Measurements from ENCODE around the gene SYT17.

Gene SYT17

DNA sequence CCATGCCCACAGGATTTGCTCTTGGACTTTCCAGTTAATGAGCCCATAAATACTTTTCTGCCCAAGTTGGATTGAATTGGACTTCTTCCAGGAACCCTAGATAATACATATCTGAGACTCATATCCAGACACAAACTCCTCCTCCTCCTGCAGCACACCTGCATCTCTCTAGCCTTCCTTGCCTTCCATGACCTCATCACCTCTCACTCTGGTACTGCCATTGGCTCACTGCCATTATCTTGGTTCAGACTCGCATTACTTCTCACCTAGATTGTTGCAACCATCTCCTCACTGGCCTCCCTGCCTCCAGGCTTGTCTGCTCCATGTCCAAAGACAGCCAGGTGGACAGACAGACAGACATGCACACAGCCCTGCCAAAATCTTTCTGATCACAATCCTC is 4.8 kb upstream of the SYT17 start:
- no peaks in the 10 kb centered on the region for H3K36me3 ChIP-seq (ENCODE audit: insufficient read depth, low read length)
- no peak overlapping the region for H3K9ac ChIP-seq (ENCODE audit: insufficient read length)
- no peak for DNase-seq (ENCODE audit: low read depth, low spot score)
- no peak overlapping the region for H3K27ac ChIP-seq
- no peaks in the 10 kb centered on the region for H3K9me3 ChIP-seq (ENCODE audit: low read depth, low read length)
- TF ChIP-seq FOXP2 (optimal IDR thresholded peaks at IDR 0.05; ENCODE audit: control extremely low read depth, extremely low read length, insufficient read depth): no peak
- TF ChIP-seq EZH2 (IDR thresholded peaks at IDR 0.05): no peak
- TF ChIP-seq POLR2AphosphoS5 (IDR thresholded peaks at IDR 0.05; ENCODE audit: borderline replicate concordance, low read depth, low read length): no peak
- H3K4me3 ChIP-seq: no peak overlapping the region

DNA sequence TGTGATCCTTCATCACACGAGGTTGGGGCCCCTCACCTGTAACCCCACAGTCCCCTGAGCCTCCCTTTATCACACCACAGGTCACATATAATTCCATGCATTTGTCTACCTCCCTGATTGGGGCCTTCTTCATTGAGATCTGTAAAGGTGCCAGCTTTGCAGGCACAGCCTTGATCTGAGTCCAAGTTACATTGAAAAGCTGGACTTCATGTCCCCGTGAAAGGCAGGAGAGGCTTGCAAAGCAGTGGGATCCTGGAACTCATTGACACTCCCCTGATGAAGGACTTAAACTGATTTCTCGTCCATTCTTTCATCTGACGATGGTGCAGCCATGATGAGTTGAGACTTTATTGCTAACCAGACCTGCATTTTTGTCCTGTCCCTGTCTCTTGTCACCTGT is 3.8 kb upstream of the SYT17 start:
- Histone ChIP-seq H3K27ac (no peak overlapping the region), H3K9ac (ENCODE audit: insufficient read length) (no peak overlapping the region), H3K9me3 (ENCODE audit: low read depth, low read length) (no peaks in the 10 kb centered on the region), H3K36me3 (ENCODE audit: insufficient read depth, low read length) (no peaks in the 10 kb centered on the region), H3K4me3 (no peak overlapping the region)
- TF ChIP-seq POLR2AphosphoS5 (IDR thresholded peaks at IDR 0.05; ENCODE audit: borderline replicate concordance, low read depth, low read length): no peak
- no peak for TF ChIP-seq EZH2 (IDR thresholded peaks at IDR 0.05)
- TF ChIP-seq FOXP2 (optimal IDR thresholded peaks at IDR 0.05; ENCODE audit: control extremely low read depth, extremely low read length, insufficient read depth): no peak
- DNase-seq (ENCODE audit: low read depth, low spot score): no peak

DNA sequence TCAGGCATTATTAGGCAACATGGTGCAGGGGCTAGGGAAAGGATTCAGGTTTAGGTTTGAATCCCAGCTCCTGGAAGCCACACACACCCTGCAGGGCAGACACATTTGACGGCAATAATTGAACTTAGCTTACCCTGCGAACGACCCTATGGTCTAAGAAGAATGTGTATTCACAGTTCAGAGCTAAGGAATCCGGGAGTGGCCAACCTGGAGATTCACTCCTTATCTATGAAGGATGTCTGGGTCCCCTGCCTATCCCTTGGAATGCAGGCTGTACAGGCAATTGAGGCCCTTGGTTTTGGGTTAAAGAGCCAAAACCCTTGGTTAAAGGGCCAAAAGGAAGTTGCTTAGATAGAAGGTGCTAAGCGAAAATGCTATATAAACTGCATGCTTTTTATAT is 2.9 kb upstream of the SYT17 start:
- no peaks in the 10 kb centered on the region for H3K9me3 ChIP-seq (ENCODE audit: low read depth, low read length)
- no peak overlapping the region for H3K9ac ChIP-seq (ENCODE audit: insufficient read length)
- TF ChIP-seq POLR2AphosphoS5 (IDR thresholded peaks at IDR 0.05; ENCODE audit: borderline replicate concordance, low read depth, low read length) (no peak), FOXP2 (optimal IDR thresholded peaks at IDR 0.05; ENCODE audit: control extremely low read depth, extremely low read length, insufficient read depth) (no peak), EZH2 (IDR thresholded peaks at IDR 0.05) (no peak)
- no peaks in the 10 kb centered on the region for H3K36me3 ChIP-seq (ENCODE audit: insufficient read depth, low read length)
- no peak overlapping the region for H3K4me3 ChIP-seq
- no peak overlapping the region for H3K27ac ChIP-seq
- no peak for DNase-seq (ENCODE audit: low read depth, low spot score)

DNA sequence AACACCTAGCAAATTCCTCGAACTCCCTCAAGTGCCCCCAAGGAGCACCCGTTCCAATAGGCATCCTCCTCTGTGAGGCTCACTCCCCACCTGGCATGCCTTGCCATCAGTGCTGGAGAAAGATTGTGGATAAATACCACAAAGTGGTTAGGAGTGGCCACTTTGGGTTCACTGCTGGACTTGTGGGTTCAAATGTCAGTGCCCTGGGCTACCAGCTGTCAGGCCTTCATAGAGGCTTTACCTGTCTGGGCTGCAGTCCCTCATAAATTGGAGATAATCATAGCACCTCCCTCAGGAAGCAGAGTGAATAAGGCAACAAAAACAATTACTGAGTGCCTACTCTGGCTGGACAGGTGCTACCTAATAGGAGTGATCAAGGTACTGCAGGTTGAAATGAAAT is 1.5 kb upstream of the SYT17 start:
- no peak for DNase-seq (ENCODE audit: low read depth, low spot score)
- TF ChIP-seq POLR2AphosphoS5 (IDR thresholded peaks at IDR 0.05; ENCODE audit: borderline replicate concordance, low read depth, low read length) (no peak), EZH2 (IDR thresholded peaks at IDR 0.05) (no peak), FOXP2 (optimal IDR thresholded peaks at IDR 0.05; ENCODE audit: control extremely low read depth, extremely low read length, insufficient read depth) (no peak)

DNA sequence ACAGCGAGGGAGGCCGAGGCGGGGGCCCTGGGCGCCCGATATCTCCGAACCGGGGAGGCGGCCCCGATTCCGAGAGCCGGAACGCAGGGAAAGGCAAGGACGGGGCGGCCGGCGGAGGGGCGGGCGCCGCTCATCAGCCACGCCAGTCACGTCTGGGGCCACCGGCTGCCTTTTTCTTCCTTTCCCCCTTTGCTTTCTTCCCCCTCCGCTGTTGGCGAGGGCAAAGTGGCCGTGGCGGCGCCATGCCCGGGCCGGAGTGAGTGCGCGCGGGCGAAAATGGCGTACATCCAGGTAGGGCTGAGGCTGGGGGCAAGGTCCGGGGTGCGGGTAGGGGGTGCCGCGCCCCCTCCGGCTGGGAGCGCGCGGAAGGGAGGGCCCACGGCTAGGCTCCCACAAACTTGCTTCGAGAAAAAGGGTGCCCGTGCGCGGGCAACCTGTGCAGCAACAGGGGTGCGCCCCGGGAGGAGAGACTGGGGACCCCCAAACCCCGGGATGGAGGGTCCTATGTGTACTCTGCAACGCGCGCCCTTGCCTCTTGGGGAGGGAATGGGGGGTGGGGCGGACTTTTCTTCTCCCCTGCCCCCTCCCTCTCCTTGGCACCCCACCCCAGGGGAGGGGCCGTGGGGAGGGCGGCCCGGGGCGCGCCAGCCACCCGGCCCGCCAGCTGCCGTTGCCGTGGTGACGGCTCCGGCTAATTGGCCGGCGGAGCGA is 486 bp downstream of the SYT17 start:
- Histone ChIP-seq H3K36me3 (ENCODE audit: insufficient read depth, low read length) (no peaks in the 10 kb centered on the region), H3K9me3 (ENCODE audit: low read depth, low read length) (no peaks in the 10 kb centered on the region), H3K9ac (ENCODE audit: insufficient read length) (no peak overlapping the region), H3K4me3 (peak overlapping the region; percentile 54), H3K27ac (no peak overlapping the region)
- no peak for TF ChIP-seq EZH2 (IDR thresholded peaks at IDR 0.05)
- no peak for DNase-seq (ENCODE audit: low read depth, low spot score)

More for the DNA sequence above, 1.5 kb upstream of the SYT17 start:
- Histone ChIP-seq H3K9me3 (ENCODE audit: low read depth, low read length) (no peaks in the 10 kb centered on the region), H3K4me3 (no peak overlapping the region), H3K27ac (no peak overlapping the region), H3K36me3 (ENCODE audit: insufficient read depth, low read length) (no peaks in the 10 kb centered on the region), H3K9ac (ENCODE audit: insufficient read length) (no peak overlapping the region)

DNA sequence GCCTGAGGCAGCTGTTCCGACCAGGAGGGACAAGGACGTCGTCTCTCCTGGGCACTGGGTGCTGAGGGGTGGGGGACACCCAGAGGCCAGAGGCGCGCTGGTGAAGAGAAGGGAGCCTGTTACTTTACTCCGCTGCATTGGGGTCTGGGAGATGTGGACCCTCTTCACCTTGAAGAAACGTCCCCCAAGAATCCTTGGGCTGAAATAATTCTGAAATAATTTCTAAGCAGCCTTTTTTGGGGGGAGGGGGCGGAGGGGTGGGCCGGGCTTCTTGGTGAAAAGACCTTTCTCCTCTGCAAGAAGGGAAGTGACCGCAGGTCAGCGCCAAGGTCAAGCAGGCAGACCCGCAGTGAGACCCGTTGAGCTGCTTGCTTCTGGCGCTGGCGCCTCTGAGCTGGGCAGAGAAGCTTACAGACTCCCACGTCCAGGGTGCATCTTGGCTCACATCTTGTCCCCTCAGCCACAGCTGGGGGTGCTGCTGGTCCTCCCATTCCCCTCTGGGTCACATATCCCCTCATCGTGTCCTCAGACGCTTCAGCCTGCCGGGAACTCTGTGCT is 1.1 kb downstream of the SYT17 start:
- H3K9me3 ChIP-seq (ENCODE audit: low read depth, low read length): no peaks in the 10 kb centered on the region
- no peaks in the 10 kb centered on the region for H3K36me3 ChIP-seq (ENCODE audit: insufficient read depth, low read length)
- no peak overlapping the region for H3K9ac ChIP-seq (ENCODE audit: insufficient read length)
- no peak overlapping the region for H3K4me3 ChIP-seq
- no peak for DNase-seq (ENCODE audit: low read depth, low spot score)
- TF ChIP-seq EZH2 (IDR thresholded peaks at IDR 0.05): no peak
- TF ChIP-seq POLR2AphosphoS5 (IDR thresholded peaks at IDR 0.05; ENCODE audit: borderline replicate concordance, low read depth, low read length): no peak
- no peak for TF ChIP-seq FOXP2 (optimal IDR thresholded peaks at IDR 0.05; ENCODE audit: control extremely low read depth, extremely low read length, insufficient read depth)
- H3K27ac ChIP-seq: no peak overlapping the region

DNA sequence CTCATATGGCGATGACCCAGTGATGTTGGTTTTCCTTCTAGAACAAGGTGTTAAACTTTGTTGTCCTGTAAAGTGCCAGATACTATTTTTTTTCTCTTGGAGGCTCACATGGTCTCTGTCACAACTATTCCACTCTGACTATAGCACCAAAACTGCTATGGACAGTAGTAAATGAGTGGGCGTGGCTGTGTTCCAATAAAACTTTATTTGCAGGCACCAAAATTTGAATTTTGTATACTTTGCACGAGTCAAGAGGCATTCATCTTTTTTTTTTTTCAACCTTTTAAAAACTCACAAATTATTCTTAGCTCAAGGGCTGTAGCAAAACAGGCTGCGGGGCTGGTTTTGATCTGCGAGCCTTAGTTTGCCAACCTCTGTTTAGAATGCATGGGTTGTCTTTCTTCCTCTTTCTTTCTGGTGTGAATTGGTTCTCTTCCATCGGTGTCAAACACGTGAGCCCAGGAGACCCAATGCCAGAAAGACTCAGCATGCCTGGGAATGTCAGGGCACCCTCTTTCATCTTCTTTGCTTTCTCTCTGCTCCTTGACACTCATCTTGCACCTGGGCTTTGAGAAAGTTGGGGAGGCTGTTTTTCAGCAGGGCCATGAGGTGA is 2.1 kb downstream of the SYT17 start:
- H3K9ac ChIP-seq (ENCODE audit: insufficient read length): no peak overlapping the region
- no peak for DNase-seq (ENCODE audit: low read depth, low spot score)
- TF ChIP-seq EZH2 (IDR thresholded peaks at IDR 0.05) (no peak), POLR2AphosphoS5 (IDR thresholded peaks at IDR 0.05; ENCODE audit: borderline replicate concordance, low read depth, low read length) (no peak), FOXP2 (optimal IDR thresholded peaks at IDR 0.05; ENCODE audit: control extremely low read depth, extremely low read length, insufficient read depth) (no peak)
- H3K9me3 ChIP-seq (ENCODE audit: low read depth, low read length): no peaks in the 10 kb centered on the region
- no peak overlapping the region for H3K4me3 ChIP-seq
- H3K27ac ChIP-seq: no peak overlapping the region
- H3K36me3 ChIP-seq (ENCODE audit: insufficient read depth, low read length): no peaks in the 10 kb centered on the region

DNA sequence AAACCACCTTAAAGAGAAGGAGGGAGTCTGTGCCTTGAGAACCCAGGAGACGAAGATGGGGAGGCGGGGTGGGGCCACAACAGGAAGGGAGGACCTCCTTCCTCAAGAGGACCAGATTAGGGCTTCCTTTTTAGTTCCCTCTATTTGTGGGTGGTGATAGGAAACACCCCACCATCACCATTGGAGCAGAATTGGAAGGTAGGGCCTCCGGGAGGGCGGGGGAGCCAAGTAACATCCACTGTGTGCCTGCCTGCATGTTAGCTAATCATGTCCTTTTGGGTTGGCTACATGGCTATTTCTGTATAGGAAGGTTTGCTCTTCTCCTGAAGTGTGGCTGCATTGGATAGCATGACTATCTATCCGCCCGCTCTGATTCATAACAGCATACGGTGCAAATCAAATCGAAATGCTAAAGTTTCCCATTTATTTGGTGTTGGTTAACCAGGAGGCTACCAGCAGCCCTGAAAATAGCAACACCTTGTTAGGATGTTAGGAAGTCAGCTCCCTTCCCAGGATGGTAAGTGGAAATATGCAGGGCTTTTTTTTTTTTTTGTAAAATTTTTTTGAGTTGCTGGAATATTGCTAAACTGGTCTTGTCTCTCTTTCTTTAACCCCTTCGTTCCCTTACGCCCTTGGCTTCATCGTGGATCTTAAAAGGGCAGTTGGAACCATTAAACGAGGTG is 4.2 kb downstream of the SYT17 start:
- no peak for TF ChIP-seq EZH2 (IDR thresholded peaks at IDR 0.05)
- no peak overlapping the region for H3K27ac ChIP-seq
- H3K4me3 ChIP-seq: no peak overlapping the region
- H3K9me3 ChIP-seq (ENCODE audit: low read depth, low read length): no peaks in the 10 kb centered on the region
- no peak for DNase-seq (ENCODE audit: low read depth, low spot score)
- H3K9ac ChIP-seq (ENCODE audit: insufficient read length): no peak overlapping the region
- H3K36me3 ChIP-seq (ENCODE audit: insufficient read depth, low read length): no peaks in the 10 kb centered on the region

All from SK-N-MC (cell line).